Fibroblast of pulmonary artery (primary cell): Measurements from ENCODE around the gene ZMAT3.

Experiments
- DNase-seq: peaks from one replicate; pipeline ENCODE4 v3.0.0-alpha.2; 2010; ENCODE audit warnings: low read depth
- H3K4me3 ChIP-seq: replicated peaks from 2 replicates; pipeline ENCODE4 v1.5.1; 2011; ENCODE audit warnings: low read depth, mild to moderate bottlenecking, control low read depth, low read length, moderate library complexity
- CTCF ChIP-seq: IDR thresholded peaks from 2 replicates; pipeline ENCODE4 v1.5.1; 2011; ENCODE audit warnings: mild to moderate bottlenecking, control low read depth, low read length, inconsistent platforms; ENCODE audit errors: missing control alignments

Gene ZMAT3

DNA sequence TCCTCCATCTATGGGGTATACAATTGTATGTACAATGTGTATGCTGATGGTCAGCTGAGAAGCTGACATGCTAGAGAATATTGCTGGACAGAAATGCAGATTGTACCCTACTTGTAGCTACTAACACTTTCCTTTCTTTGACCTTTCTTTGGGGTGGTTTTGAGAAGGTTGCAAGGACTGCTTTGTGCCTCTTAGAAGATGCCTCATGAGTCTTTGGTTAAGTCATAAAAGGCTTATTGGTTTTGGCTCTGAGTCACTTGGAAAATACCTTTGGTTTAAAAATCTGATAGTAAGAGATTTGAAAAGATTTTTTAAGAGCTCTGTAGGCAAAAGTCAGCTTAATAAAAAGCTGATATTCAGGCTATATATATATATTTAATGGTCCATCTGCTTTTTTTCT lies 71.5 kb downstream of the ZMAT3 start:
- DNase-seq = no peak
- TF ChIP-seq CTCF = no peak
- H3K4me3 ChIP-seq = no peak overlapping the region

DNA sequence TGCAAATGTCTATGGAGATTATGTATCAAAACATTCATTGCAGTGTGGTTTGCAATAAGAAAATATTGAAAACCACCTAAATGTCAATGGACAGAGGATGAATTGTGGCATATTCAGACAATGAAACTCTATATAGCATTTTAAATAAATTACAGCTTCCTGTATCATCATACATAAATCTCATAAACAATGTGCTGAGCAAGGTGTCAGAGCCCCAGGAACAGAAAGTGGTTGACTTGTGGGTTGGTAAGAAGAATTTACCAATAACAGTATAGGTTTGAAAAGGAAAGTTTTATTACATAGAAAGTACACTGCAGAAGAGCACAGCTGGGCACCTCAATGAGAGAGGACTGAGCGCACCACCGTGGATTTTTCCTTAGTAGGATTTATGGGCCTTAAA lies 75.2 kb downstream of the ZMAT3 start:
- TF ChIP-seq CTCF = no peak
- H3K4me3 ChIP-seq = no peak overlapping the region
- DNase-seq = no peak

- DNase-seq = no peak
- no peak for TF ChIP-seq CTCF
- H3K4me3 ChIP-seq = no peak overlapping the region
Observed at GRCh38 chr3:178990293-178990692, 81.3 kb downstream of the ZMAT3 start.

DNA sequence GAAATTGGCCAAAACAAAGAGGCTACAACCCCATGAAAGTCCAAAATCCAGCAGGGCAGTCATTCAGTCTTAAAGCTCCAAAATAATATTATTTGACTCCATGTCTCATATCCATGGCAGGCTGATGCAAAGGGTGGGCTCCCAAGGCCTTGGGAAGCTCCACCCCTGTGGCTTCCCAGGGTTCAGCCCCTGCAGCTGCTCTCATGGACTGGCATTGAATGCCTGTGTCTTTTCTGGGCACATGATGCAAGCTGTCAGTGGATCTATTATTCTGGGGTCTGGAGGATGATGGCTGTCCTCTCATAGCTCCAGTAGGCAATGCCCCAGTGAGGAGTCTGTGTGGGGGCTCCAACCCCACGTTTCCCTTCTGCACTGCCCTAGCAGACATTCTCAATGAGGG lies 81.8 kb downstream of the ZMAT3 start:
- no peak for TF ChIP-seq CTCF
- no peak for DNase-seq

DNA sequence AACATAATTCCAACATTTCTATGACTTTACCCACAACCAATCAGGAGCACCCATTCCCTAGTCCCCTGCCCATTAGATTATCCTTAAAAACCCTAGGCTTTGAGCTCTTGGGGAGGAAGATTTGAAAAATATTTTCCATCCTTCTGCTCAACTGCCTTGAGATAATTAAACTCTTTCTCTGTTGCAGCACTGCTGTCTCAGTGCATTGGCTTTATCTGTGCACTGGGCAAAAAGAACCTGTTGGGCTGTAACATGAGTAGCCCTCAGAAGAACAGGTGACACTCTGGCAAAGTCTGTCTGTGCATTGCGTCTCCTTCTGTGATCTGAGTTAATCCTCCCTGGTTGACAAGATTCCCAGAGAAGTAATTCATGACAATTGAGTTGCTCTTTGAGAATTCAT lies 83.9 kb downstream of the ZMAT3 start:
- TF ChIP-seq CTCF = no peak
- no peak overlapping the region for H3K4me3 ChIP-seq
- no peak for DNase-seq

More for the DNA sequence above, 81.8 kb downstream of the ZMAT3 start:
- H3K4me3 ChIP-seq = no peak overlapping the region

GRCh38 chr3:178986456-178986855 lies 85.2 kb downstream of the ZMAT3 start:
- no peak for DNase-seq
- H3K4me3 ChIP-seq = no peak overlapping the region
- TF ChIP-seq CTCF = no peak

DNA sequence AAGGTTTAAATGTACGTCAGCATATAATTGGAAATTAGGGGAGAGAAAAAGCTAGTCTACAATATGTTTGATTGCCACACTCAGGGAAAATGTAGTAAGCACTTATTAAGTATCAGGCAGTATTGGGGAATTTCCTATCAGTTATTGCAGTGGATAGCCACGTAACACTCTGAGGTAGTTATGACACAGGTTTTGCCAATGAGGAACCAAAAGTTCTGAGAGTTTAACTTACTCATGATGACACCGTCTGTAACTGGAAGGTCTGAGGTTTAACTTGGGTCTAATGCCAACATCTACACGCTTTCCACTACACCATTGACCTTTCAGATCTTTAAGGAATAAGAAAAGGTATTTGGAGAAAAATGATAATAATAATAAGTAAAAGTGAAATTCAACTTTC lies 89.5 kb downstream of the ZMAT3 start:
- TF ChIP-seq CTCF = no peak
- H3K4me3 ChIP-seq = no peak overlapping the region
- no peak for DNase-seq
